Measurements from ENCODE around the gene ACTRT2.

The ACTRT2 gene

GRCh38 chr1:3031401-3032221, 10.3 kb downstream of the ACTRT2 start:
- Histone ChIP-seq H3K4me1 (ENCODE audit: low read length) (no peaks in the 10 kb centered on the region), H3F3A (ENCODE audit: insufficient read depth, low read length) (no peaks in the 10 kb centered on the region), H3K4me2 (ENCODE audit: low read depth, low read length) (no peak overlapping the region), H3K9ac (ENCODE audit: low read length) (no peak overlapping the region), H3K9me3 (replicated peaks; ENCODE audit: insufficient read depth, low read length) (no peaks in the 10 kb centered on the region), H2AFZ (ENCODE audit: low read length) (no peak overlapping the region), H4K20me1 (ENCODE audit: insufficient read depth, low read length) (no peaks in the 10 kb centered on the region), H3K36me3 (replicated peaks; ENCODE audit: insufficient read depth, low read length) (no peaks in the 10 kb centered on the region), H3K27me3 (replicated peaks; ENCODE audit: insufficient read depth, low read length) (peaks cover 90% of the 10 kb centered on the region), H3K79me2 (ENCODE audit: low read length) (no peaks in the 10 kb centered on the region), H3K9me2 (replicated peaks; ENCODE audit: insufficient read depth, low read length) (no peaks in the 10 kb centered on the region), H3K27ac (ENCODE audit: low read length) (no peak overlapping the region), H3K4me3 (ENCODE audit: low read length) (no peak overlapping the region)
- no peak for TF ChIP-seq EZH2phosphoT487 (IDR thresholded peaks at IDR 0.05; ENCODE audit: low read length)
- DNase-seq, result no peak

DNA sequence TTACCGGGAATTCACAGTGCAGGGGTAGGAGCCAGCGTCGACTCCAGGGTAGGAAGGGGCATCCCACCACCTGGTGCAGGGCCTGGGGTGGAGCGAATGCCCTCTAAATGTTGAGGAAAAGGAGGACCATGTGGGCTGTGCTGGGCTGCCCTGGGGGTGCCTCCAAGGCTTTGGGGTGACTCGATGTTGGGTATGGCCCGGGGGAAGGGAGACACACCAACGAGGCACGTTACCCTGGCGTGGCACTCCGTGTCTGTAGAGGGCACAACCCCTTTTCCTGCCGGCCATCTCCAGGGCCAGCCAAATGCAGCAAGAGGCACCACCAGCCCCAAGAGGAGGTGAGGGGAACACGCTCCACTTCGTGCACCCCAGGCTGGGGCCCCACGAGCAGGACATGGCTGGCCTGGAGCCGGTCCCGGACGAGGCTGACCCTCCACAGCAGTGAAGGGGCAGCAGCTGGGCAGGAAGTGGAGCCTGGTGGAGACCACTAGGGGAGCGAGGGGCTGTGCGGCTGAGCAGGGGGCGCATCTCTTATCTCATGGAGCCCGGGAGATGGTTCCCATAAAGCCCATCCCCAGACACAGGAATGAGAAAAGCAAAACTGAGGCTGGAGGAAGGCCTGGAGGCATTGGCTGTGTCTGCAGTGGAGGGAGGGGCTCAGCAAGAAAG, 11.2 kb downstream of the ACTRT2 start:
- no peak overlapping the region for H3K4me2 ChIP-seq (ENCODE audit: low read depth, low read length)
- no peak for DNase-seq
- H3K9me2 ChIP-seq (replicated peaks; ENCODE audit: insufficient read depth, low read length), result no peaks in the 10 kb centered on the region
- no peaks in the 10 kb centered on the region for H4K20me1 ChIP-seq (ENCODE audit: insufficient read depth, low read length)
- no peaks in the 10 kb centered on the region for H3F3A ChIP-seq (ENCODE audit: insufficient read depth, low read length)
- no peak overlapping the region for H3K9ac ChIP-seq (ENCODE audit: low read length)
- no peak overlapping the region for H3K27ac ChIP-seq (ENCODE audit: low read length)
- peaks cover 85% of the 10 kb centered on the region for H3K27me3 ChIP-seq (replicated peaks; ENCODE audit: insufficient read depth, low read length)
- no peaks in the 10 kb centered on the region for H3K79me2 ChIP-seq (ENCODE audit: low read length)
- H3K4me1 ChIP-seq (ENCODE audit: low read length), result no peaks in the 10 kb centered on the region
- H3K36me3 ChIP-seq (replicated peaks; ENCODE audit: insufficient read depth, low read length), result no peaks in the 10 kb centered on the region
- TF ChIP-seq EZH2phosphoT487 (IDR thresholded peaks at IDR 0.05; ENCODE audit: low read length), result no peak
- no peak for TF ChIP-seq EZH2 (optimal IDR thresholded peaks at IDR 0.05; ENCODE audit: low read depth, low read length)
- TF ChIP-seq, protein P1, sequence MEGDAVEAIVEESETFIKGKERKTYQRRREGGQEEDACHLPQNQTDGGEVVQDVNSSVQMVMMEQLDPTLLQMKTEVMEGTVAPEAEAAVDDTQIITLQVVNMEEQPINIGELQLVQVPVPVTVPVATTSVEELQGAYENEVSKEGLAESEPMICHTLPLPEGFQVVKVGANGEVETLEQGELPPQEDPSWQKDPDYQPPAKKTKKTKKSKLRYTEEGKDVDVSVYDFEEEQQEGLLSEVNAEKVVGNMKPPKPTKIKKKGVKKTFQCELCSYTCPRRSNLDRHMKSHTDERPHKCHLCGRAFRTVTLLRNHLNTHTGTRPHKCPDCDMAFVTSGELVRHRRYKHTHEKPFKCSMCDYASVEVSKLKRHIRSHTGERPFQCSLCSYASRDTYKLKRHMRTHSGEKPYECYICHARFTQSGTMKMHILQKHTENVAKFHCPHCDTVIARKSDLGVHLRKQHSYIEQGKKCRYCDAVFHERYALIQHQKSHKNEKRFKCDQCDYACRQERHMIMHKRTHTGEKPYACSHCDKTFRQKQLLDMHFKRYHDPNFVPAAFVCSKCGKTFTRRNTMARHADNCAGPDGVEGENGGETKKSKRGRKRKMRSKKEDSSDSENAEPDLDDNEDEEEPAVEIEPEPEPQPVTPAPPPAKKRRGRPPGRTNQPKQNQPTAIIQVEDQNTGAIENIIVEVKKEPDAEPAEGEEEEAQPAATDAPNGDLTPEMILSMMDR (IDR thresholded peaks at IDR 0.05; ENCODE audit: low read length), result no peak
- H2AFZ ChIP-seq (ENCODE audit: low read length), result no peak overlapping the region
- no peaks in the 10 kb centered on the region for H3K9me3 ChIP-seq (replicated peaks; ENCODE audit: insufficient read depth, low read length)
- no peak overlapping the region for H3K4me3 ChIP-seq (ENCODE audit: low read length)

GRCh38 chr1:3033040-3033789, 11.9 kb downstream of the ACTRT2 start:
- Histone ChIP-seq H4K20me1 (ENCODE audit: insufficient read depth, low read length) (no peaks in the 10 kb centered on the region), H3K4me1 (ENCODE audit: low read length) (no peaks in the 10 kb centered on the region), H3K27ac (ENCODE audit: low read length) (no peak overlapping the region), H3F3A (ENCODE audit: insufficient read depth, low read length) (no peaks in the 10 kb centered on the region), H3K27me3 (replicated peaks; ENCODE audit: insufficient read depth, low read length) (peaks cover 84% of the 10 kb centered on the region), H3K9me3 (replicated peaks; ENCODE audit: insufficient read depth, low read length) (no peaks in the 10 kb centered on the region), H3K9ac (ENCODE audit: low read length) (no peak overlapping the region), H3K9me2 (replicated peaks; ENCODE audit: insufficient read depth, low read length) (no peaks in the 10 kb centered on the region), H2AFZ (ENCODE audit: low read length) (no peak overlapping the region), H3K36me3 (replicated peaks; ENCODE audit: insufficient read depth, low read length) (no peaks in the 10 kb centered on the region), H3K4me3 (ENCODE audit: low read length) (no peak overlapping the region), H3K79me2 (ENCODE audit: low read length) (no peaks in the 10 kb centered on the region), H3K4me2 (ENCODE audit: low read depth, low read length) (no peak overlapping the region)
- no peak for DNase-seq
- TF ChIP-seq EZH2phosphoT487 (IDR thresholded peaks at IDR 0.05; ENCODE audit: low read length), result no peak
- no peak for TF ChIP-seq EZH2 (optimal IDR thresholded peaks at IDR 0.05; ENCODE audit: low read depth, low read length)
- TF ChIP-seq, protein P1 (IDR thresholded peaks at IDR 0.05; ENCODE audit: low read length), result no peak
